SK-N-SH (cell line): Measurements from ENCODE around the gene COX18.

ENCODE experiments used
- EP300 ChIP-seq, 2 experiments: IDR thresholded peaks; 2 replicates each; pipeline versions ENCODE4 v1.4.0 to v1.6.1; 2012; ENCODE audit warnings: borderline replicate concordance in 1 of 2, low read depth in 1 of 2, low read length in 1 of 2
- FOXM1 ChIP-seq: IDR thresholded peaks from 2 replicates; pipeline ENCODE4 v1.4.0; 2012; ENCODE audit warnings: low read depth, mild to moderate bottlenecking
- RCOR1 ChIP-seq: fragments of 150-350 bp; IDR thresholded peaks from 2 replicates; pipeline ENCODE4 v1.6.1; 2017; ENCODE audit warnings: antibody characterized with exemption, low read length
- YY1 ChIP-seq: IDR thresholded peaks from 2 replicates; pipeline ENCODE4 v1.4.0; 2012; ENCODE audit warnings: low read depth, mild to moderate bottlenecking
- TF ChIP-seq, protein P1 (sequence below): fragments of 200-600 bp; sonication (generic); IDR thresholded peaks from 2 replicates; pipeline ENCODE4 v1.6.1; 2017; ENCODE audit warnings: antibody characterized with exemption, mild to moderate bottlenecking, moderate library complexity
- TF ChIP-seq, protein P2 (sequence below): IDR thresholded peaks from 2 replicates; pipeline ENCODE4; 2012

DNA sequence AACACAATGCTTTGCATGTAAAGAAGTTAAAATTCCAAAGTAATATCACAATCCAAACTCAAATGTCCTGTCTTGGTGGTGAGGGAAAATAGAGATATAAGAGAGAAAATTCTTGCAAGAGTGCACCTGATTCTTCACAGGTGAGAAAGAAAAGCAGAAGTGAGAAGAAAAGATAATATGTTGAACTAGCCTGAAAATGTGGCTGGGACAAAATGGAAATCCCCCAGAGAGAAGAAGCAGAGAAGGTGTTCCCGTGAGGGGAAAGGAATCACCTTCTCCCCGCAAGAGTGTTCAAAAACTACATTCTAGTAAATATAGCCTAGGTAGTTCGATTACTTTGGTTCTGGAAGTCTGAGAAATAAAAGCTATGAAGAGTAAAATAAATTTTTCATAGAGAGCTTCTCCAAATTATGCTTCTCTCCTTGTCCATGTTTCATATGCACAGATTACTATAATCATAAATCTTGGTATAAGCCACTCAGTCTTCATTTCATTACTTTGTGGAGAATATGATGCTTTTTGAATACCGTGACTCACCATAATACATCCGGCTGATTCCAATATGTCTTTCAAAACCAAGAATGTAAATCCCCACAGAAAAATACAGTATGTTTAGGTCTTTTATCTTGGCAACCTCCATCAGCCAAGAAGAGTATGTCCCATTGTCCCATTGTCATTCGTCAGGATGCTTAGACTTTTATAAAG is 63.1 kb downstream of the COX18 start:
- no peak for TF ChIP-seq RCOR1
- TF ChIP-seq, protein P1, sequence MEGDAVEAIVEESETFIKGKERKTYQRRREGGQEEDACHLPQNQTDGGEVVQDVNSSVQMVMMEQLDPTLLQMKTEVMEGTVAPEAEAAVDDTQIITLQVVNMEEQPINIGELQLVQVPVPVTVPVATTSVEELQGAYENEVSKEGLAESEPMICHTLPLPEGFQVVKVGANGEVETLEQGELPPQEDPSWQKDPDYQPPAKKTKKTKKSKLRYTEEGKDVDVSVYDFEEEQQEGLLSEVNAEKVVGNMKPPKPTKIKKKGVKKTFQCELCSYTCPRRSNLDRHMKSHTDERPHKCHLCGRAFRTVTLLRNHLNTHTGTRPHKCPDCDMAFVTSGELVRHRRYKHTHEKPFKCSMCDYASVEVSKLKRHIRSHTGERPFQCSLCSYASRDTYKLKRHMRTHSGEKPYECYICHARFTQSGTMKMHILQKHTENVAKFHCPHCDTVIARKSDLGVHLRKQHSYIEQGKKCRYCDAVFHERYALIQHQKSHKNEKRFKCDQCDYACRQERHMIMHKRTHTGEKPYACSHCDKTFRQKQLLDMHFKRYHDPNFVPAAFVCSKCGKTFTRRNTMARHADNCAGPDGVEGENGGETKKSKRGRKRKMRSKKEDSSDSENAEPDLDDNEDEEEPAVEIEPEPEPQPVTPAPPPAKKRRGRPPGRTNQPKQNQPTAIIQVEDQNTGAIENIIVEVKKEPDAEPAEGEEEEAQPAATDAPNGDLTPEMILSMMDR = no peak
- no peak for TF ChIP-seq FOXM1
- TF ChIP-seq YY1 = no peak
- TF ChIP-seq, protein P2, sequence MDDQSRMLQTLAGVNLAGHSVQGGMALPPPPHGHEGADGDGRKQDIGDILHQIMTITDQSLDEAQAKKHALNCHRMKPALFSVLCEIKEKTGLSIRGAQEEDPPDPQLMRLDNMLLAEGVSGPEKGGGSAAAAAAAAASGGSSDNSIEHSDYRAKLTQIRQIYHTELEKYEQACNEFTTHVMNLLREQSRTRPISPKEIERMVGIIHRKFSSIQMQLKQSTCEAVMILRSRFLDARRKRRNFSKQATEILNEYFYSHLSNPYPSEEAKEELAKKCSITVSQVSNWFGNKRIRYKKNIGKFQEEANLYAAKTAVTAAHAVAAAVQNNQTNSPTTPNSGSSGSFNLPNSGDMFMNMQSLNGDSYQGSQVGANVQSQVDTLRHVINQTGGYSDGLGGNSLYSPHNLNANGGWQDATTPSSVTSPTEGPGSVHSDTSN = no peak
- no peak for TF ChIP-seq EP300 (IDR thresholded peaks at IDR 0.05; ENCODE audit: borderline replicate concordance in 1 of 2, low read depth in 1 of 2, low read length in 1 of 2)
